GM10266 (cell line): ENCODE measurements around the gene RGCC.

ENCODE experiments used
- DNase-seq: peaks from one replicate; pipeline ENCODE4 v3.0.0; 2012; ENCODE audit errors: extremely low spot score
- CTCF ChIP-seq: IDR thresholded peaks from 2 replicates; pipeline ENCODE4 v1.5.1; 2012; ENCODE audit warnings: mild to moderate bottlenecking, low read depth; ENCODE audit not compliant: control insufficient read depth, insufficient read depth; ENCODE audit errors: missing control alignments

The RGCC gene

GRCh38 chr13:41460930-41461329 is 3.6 kb downstream of the RGCC start:
- no peak for DNase-seq
- TF ChIP-seq CTCF = no peak

- no peak for TF ChIP-seq CTCF
- DNase-seq = no peak
Measured at GRCh38 chr13:41461527-41462139, 4.3 kb downstream of the RGCC start.

- TF ChIP-seq CTCF = no peak
- DNase-seq = no peak
Measured at GRCh38 chr13:41462427-41462826, 5.1 kb downstream of the RGCC start.

- DNase-seq = peak; percentile 68
- no peak for TF ChIP-seq CTCF
Measured at GRCh38 chr13:41463838-41464602, 6.7 kb downstream of the RGCC start.

GRCh38 chr13:41465241-41465847 is 8.0 kb downstream of the RGCC start:
- no peak for TF ChIP-seq CTCF
- peak; percentile 83 for DNase-seq

GRCh38 chr13:41465898-41466320 is 8.6 kb downstream of the RGCC start:
- no peak for TF ChIP-seq CTCF
- DNase-seq = no peak
